Nephron progenitor cell (in vitro differentiated cells): ENCODE results near the gene GAGE12H.
A peak's percentile ranks its signal among the peaks of the same experiment; 100 is the strongest.
"Not testable (repeated sequence)": the region's sequence is repeated elsewhere in the genome, so short reads cannot be mapped to it uniquely, and the experiment has no call there.

Experiments
- DNase-seq: peaks from one replicate; pipeline ENCODE4 v3.0.0; 2021
- H3K27ac Mint-ChIP-seq: 2 replicates; pipeline ENCODE4 v1.8.0; 2021; ENCODE audit warnings: mild to moderate bottlenecking, moderate library complexity, mixed read lengths
- H3K27me3 Mint-ChIP-seq: 2 replicates; pipeline ENCODE4 v1.8.0; 2021; ENCODE audit warnings: mild to moderate bottlenecking, low read depth, mixed read lengths; ENCODE audit not compliant: poor library complexity
- H3K36me3 Mint-ChIP-seq: 2 replicates; pipeline ENCODE4 v1.8.0; 2021; ENCODE audit warnings: low read depth, mixed read lengths
- H3K4me1 Mint-ChIP-seq: 2 replicates; pipeline ENCODE4 v1.8.0; 2021; ENCODE audit warnings: mixed read lengths
- H3K4me3 Mint-ChIP-seq: 2 replicates; pipeline ENCODE4 v1.8.0; 2021; ENCODE audit warnings: mild to moderate bottlenecking, moderate library complexity, mixed read lengths
- H3K9me3 Mint-ChIP-seq: 2 replicates; pipeline ENCODE4 v1.8.0; 2021; ENCODE audit warnings: mild to moderate bottlenecking, moderate library complexity, mixed read lengths

Gene GAGE12H

GRCh38 chrX:49579649-49580048 is at the start of gene GAGE12H:
Gene GAGE12H (plus strand): TSS chrX:49579949. CDS start chrX:49581104, 1,155 bp downstream.
- not testable (repeated sequence) for H3K27ac Mint-ChIP-seq, H3K4me1 Mint-ChIP-seq, H3K9me3 Mint-ChIP-seq, H3K4me3 Mint-ChIP-seq, DNase-seq, H3K36me3 Mint-ChIP-seq, H3K27me3 Mint-ChIP-seq

GRCh38 chrX:49531877-49532276 is 47.9 kb upstream of the GAGE12H start, which contains the start of gene GAGE12C:
Gene GAGE12C (plus strand): TSS chrX:49532177. CDS start chrX:49533332, 1,155 bp downstream.
- not testable (repeated sequence) for DNase-seq, H3K4me3 Mint-ChIP-seq, H3K4me1 Mint-ChIP-seq, H3K27me3 Mint-ChIP-seq, H3K27ac Mint-ChIP-seq, H3K36me3 Mint-ChIP-seq, H3K9me3 Mint-ChIP-seq

GRCh38 chrX:49541433-49541832 is 38.3 kb upstream of the GAGE12H start, which contains the start of gene GAGE12D:
Gene GAGE12D (plus strand): TSS chrX:49541733. CDS start chrX:49542888, 1,155 bp downstream.
- not testable (repeated sequence) for H3K4me1 Mint-ChIP-seq, H3K4me3 Mint-ChIP-seq, H3K27ac Mint-ChIP-seq

GRCh38 chrX:49550989-49551388 is 28.8 kb upstream of the GAGE12H start, which contains the start of gene GAGE12E:
Gene GAGE12E (plus strand): TSS chrX:49551289. CDS start chrX:49552444, 1,155 bp downstream.
- DNase-seq, H3K9me3 Mint-ChIP-seq, H3K4me3 Mint-ChIP-seq, H3K4me1 Mint-ChIP-seq, H3K27me3 Mint-ChIP-seq, H3K36me3 Mint-ChIP-seq, H3K27ac Mint-ChIP-seq: not testable (repeated sequence)

More at GRCh38 chrX:49541433-49541832, 38.3 kb upstream of the GAGE12H start, which contains the start of gene GAGE12D:
- not testable (repeated sequence) for H3K36me3 Mint-ChIP-seq, H3K9me3 Mint-ChIP-seq, H3K27me3 Mint-ChIP-seq, DNase-seq

GRCh38 chrX:49560542-49560941 is 19.2 kb upstream of the GAGE12H start, which contains the start of gene GAGE12F:
Gene GAGE12F (plus strand): TSS chrX:49560842. CDS start chrX:49561997, 1,155 bp downstream.
- H3K4me1 Mint-ChIP-seq, H3K4me3 Mint-ChIP-seq, DNase-seq, H3K9me3 Mint-ChIP-seq, H3K27me3 Mint-ChIP-seq, H3K36me3 Mint-ChIP-seq, H3K27ac Mint-ChIP-seq: not testable (repeated sequence)

GRCh38 chrX:49568728-49569127 is 11.0 kb upstream of the GAGE12H start:
- not testable (repeated sequence) for H3K27ac Mint-ChIP-seq

GRCh38 chrX:49569152-49569551 is 10.6 kb upstream of the GAGE12H start:
- not testable (repeated sequence) for H3K36me3 Mint-ChIP-seq, H3K9me3 Mint-ChIP-seq, H3K4me1 Mint-ChIP-seq, H3K4me3 Mint-ChIP-seq, DNase-seq, H3K27me3 Mint-ChIP-seq, H3K27ac Mint-ChIP-seq

More at GRCh38 chrX:49568728-49569127, 11.0 kb upstream of the GAGE12H start:
- H3K4me3 Mint-ChIP-seq, DNase-seq, H3K27me3 Mint-ChIP-seq, H3K4me1 Mint-ChIP-seq, H3K9me3 Mint-ChIP-seq, H3K36me3 Mint-ChIP-seq: not testable (repeated sequence)

- not testable (repeated sequence) for H3K36me3 Mint-ChIP-seq, H3K4me1 Mint-ChIP-seq, H3K27me3 Mint-ChIP-seq
Observed at GRCh38 chrX:49570100-49570499, 9.6 kb upstream of the GAGE12H start, which contains the start of gene GAGE12G. Gene GAGE12G (plus strand): TSS chrX:49570400. CDS start chrX:49571555, 1,155 bp downstream.

GRCh38 chrX:49589196-49589595 is 9.4 kb downstream of the GAGE12H start, which contains the start of gene GAGE2A:
Gene GAGE2A (plus strand): TSS chrX:49589496. CDS start chrX:49590651, 1,155 bp downstream.
- not testable (repeated sequence) for H3K4me3 Mint-ChIP-seq, H3K9me3 Mint-ChIP-seq, DNase-seq, H3K36me3 Mint-ChIP-seq, H3K27ac Mint-ChIP-seq, H3K27me3 Mint-ChIP-seq, H3K4me1 Mint-ChIP-seq

More at GRCh38 chrX:49570100-49570499, 9.6 kb upstream of the GAGE12H start, which contains the start of gene GAGE12G:
- not testable (repeated sequence) for H3K9me3 Mint-ChIP-seq, H3K4me3 Mint-ChIP-seq, H3K27ac Mint-ChIP-seq, DNase-seq

GRCh38 chrX:49589769-49590478 is 10.2 kb downstream of the GAGE12H start:
- not testable (repeated sequence) for H3K27me3 Mint-ChIP-seq, H3K4me1 Mint-ChIP-seq, H3K27ac Mint-ChIP-seq, H3K4me3 Mint-ChIP-seq, H3K36me3 Mint-ChIP-seq, H3K9me3 Mint-ChIP-seq
- DNase-seq = peak; percentile 5

GRCh38 chrX:49590488-49590887 is 10.7 kb downstream of the GAGE12H start:
- not testable (repeated sequence) for DNase-seq, H3K9me3 Mint-ChIP-seq, H3K27me3 Mint-ChIP-seq, H3K36me3 Mint-ChIP-seq, H3K4me3 Mint-ChIP-seq, H3K27ac Mint-ChIP-seq, H3K4me1 Mint-ChIP-seq

GRCh38 chrX:49598720-49599119 is 19.0 kb downstream of the GAGE12H start, which contains the start of gene GAGE1:
Gene GAGE1 (plus strand): TSS chrX:49599020. CDS start chrX:49600175, 1,155 bp downstream.
- not testable (repeated sequence) for H3K9me3 Mint-ChIP-seq, H3K36me3 Mint-ChIP-seq, DNase-seq, H3K27me3 Mint-ChIP-seq, H3K4me3 Mint-ChIP-seq, H3K4me1 Mint-ChIP-seq, H3K27ac Mint-ChIP-seq
